GM21423 (cell line): ENCODE measurements around the gene FOXA1.

Experiments used
- ATAC-seq: cut with Tn5 transposase; IDR thresholded peaks from one replicate; pipeline ENCODE4 v1.9.1; 2021; ENCODE audit warnings: mild to moderate bottlenecking, moderate library complexity; ENCODE audit not compliant: unreplicated experiment

Gene FOXA1

GRCh38 chr14:37594971-37595808 is at the start of gene FOXA1, which contains the start of gene TTC6:
TSS of gene FOXA1 (minus strand) at chr14:37595249. CDS start at chr14:37594972, 277 bp downstream.
TSS of gene TTC6 (plus strand) at chr14:37595629. CDS start at chr14:37622065, 26,436 bp downstream.
- no peak for ATAC-seq

- ATAC-seq: no peak
These were observed 48.7 kb upstream of the FOXA1 start for GRCh38 chr14:37643701-37644100.

DNA sequence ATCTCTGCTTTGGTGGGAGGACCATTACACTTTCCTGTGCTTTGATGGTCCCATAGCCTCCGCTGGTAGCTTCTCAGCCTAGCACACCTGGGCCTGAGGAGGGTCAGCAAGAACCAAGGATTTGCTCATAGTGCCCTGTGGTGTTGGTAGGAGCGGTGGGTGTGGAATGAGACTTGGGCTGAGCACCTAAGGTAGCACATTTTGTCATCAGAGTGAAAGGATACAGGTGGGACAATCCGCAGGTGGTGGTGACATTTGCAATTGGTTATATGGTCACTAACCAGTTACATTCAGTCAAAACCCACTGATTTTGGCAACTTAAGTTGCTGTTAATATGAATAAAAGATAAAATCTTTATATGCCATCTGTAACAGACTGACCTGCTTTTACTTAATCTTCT is 47.1 kb upstream of the FOXA1 start:
- no peak for ATAC-seq

GRCh38 chr14:37641117-37641516 is 46.1 kb upstream of the FOXA1 start:
- ATAC-seq: no peak

DNA sequence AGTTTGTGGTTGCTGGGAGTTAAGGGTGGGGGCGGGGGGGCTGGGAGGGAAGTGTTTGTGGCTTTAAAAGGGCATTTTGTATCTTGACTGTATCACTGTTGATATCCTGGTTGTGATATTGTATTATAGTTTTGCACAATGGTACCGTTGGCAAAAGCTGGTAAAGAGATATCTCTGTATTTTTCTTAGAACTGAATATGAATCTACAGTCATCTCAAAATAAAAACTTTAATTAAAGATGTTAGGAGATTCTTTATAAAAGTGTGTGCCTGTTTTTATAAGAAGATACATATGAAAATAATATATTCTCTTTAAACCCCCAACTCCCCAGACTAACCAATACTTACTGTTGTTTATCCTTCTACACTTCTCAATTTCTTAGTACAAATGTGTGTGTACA is 43.5 kb upstream of the FOXA1 start:
- no peak for ATAC-seq

GRCh38 chr14:37637341-37637740 is 42.3 kb upstream of the FOXA1 start:
- ATAC-seq: no peak

DNA sequence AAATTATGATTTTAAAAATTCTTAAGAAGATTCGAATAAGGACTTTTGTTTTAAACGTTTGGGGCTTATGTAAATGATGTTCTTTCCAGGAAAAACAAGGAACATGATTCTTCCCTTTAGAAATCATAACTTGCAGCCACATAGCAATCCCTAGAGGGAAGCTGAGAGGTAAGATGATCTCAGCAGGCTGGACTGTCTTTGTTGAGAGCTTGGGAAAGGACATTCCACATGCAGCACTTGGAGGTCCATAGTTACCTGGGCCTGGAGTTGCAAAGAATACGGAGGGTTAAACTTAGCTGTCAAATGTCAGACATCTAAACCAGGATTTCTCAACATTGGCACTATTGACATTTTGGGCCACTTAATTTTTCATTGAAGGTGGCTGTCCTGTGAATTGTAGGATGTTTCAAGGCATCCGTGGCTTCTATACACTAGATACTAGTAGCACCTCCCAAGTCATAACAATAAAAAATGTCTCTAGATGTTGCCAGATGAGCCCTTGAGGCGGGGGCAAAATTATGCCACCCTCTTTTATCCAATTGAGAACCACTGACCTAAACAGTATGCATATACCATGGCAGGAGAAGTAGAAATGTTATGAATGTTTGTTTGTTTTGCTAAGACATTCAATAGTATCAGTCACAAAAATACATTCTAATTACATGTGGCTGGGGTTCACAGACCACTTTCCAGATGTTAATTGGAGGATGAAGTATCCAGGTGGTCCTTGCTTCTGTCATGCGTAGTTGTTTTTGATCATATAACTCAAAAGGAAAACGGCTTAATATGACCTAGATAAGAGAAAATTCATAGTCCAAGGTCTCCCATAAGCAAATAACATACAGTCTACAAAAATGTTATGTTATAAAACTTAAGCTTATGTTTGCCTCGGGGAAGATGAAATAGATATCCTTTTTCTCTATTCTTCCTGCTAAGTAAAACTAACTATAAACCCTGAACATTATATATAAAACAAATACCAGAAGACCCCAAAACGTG is 30.8 kb upstream of the FOXA1 start:
- ATAC-seq: no peak

GRCh38 chr14:37623971-37624370 is 28.9 kb upstream of the FOXA1 start:
- no peak for ATAC-seq

DNA sequence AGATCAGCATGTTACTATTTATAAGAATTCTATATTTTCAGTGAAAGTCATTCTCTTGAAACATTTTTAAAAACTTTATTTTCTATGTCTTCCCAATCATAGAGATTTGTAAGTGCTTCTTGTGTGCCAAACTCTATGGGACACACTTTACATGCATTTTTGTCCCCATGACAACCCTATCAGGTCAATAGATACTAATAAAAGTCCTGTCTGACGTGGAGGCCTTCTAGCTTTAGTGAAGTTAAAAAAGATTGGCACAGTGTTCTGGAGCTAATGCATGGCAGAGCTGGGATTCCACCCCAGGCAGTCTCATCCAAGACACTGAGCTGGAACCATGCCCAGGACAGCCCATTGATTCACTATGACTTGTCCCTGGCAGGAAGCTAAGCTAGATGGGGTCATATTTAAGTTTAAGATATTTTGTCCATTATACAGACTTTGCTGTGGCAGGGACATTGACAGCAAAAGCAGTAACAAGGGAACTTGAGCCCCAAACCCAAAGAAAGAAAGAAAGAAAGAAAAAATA is 28.4 kb upstream of the FOXA1 start:
- no peak for ATAC-seq

DNA sequence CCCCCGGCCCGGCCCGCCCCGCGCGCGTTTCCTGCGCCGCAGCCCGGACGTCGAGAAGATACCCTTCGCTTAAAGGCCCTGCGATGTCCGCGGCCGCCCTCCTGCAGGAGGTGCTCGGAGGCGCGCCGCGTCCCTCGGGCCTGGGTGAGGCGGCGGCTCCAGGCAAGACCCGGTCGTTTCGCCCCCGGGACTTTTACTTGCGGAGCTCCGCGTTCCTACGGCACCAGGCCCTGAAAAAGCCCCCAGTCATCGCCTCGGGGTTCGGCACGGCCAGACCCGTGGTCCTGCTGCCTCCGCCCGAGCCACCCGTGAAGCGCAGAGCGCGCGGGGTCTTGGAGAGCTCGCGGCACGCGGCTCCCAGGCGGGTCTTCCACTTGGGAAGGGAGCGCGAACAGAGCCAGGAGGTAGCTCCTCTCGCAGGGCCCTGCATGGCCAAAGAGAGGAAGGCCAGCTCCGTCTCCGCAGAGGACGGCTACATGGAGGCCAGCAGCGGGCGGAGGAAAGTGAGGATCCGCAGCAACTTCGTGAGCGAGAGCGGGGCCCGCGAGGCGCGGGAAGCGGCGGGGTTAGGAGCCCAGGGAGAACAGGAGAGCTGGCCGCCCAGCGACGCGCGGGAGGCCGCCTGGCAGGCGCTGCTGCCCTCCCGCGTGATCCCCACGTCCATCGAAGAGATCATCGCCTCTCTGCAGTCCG is 27.3 kb upstream of the FOXA1 start:
- ATAC-seq: no peak

DNA sequence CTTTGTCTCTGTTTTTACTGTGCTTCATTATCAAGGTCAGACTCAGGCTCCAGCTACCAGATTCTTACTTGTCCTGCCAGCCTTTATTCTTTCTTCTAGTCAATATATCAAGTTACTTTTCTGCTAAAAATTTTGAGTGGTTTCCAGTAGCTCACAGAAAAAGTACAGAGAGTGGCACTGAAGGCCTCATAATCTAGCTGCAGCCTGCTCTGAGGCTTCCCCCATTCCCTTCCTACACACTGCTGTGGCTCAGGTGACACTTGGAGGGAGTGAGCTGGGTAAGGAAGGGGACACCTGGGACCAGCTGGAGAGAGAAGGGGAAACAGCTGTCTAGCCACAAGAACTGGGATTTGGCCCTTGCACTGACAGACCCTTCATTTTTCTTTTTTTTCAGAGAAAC is 25.8 kb upstream of the FOXA1 start:
- no peak for ATAC-seq

DNA sequence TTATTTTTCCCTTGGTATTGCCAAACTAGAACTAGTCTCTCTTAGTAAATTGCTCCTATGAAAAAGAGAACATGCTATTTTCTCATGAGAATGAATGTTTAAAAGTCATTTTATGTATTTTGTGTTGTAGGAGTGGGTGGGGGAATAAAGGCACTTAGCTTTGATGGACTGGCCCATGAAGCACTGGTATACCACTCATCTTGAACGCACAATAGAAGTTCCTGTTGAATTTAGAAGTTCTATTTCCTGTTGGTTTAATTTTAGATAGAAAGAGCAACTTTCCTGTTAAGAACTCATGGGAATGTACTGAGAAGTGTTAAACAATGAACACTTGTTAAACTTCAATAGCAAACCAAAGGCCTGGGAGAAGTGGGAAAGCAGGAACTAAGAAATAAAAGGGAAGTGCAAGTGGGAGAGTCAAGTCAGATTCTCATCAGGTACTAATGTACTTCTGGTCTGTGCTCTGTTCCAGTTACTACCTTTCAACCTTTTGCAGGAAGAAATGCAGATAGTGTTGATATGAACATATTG is 23.5 kb upstream of the FOXA1 start:
- ATAC-seq: no peak

- ATAC-seq: no peak
These were observed 22.9 kb upstream of the FOXA1 start for GRCh38 chr14:37617864-37618365.

DNA sequence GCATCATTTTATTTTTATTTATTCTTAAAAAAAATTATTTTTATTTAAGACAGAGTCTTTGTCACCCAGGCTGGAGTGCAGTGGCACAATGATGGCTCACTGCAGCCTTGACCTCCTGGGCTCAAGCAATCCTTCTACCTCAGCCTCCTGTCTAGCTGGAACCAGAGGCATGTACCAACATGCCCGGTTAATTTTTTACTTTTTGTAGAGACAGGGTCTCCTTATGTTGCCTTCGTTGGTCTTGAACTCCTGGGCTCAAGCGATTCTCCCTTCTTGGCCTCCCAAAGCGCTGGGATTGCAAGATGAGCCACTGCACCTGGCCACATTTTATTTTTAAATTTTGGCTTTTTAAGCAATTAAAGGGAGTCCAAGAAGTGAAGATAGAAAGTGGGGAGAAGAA is 21.8 kb upstream of the FOXA1 start:
- no peak for ATAC-seq

DNA sequence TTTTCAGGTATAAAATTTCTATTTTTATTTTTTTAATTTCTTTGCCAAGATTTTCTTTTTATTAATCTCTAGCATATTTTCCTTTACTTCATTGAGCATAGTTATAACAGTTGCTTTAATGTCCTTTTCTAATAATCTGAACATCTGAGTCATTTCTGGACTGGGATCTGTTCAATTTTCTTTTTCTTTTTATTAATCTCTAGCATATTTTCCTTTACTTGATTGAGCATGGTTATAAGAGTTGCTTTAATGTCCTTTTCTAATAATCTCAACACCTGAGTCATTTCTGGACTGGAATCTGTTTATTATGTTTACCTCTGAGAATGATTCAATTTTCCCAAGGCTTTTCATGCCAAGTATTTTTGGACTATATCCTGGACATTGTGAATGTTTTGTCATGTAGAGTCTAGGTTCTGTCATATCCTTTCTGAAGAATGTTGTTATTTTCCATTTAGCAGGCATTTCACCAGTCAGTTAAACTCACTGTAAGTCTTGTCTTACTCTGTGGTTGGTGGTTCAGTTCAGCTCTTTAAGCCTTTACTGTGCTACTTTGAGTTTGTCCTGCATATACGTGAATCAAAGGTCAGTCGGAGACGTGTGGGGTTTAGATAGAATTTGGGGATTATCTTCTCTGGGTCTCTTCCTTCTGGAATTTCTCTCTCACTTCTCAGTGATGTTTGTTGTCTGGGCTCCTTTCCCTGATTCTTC is 20.7 kb upstream of the FOXA1 start:
- no peak for ATAC-seq

- no peak for ATAC-seq
These were observed 16.0 kb upstream of the FOXA1 start for GRCh38 chr14:37610945-37611523.

DNA sequence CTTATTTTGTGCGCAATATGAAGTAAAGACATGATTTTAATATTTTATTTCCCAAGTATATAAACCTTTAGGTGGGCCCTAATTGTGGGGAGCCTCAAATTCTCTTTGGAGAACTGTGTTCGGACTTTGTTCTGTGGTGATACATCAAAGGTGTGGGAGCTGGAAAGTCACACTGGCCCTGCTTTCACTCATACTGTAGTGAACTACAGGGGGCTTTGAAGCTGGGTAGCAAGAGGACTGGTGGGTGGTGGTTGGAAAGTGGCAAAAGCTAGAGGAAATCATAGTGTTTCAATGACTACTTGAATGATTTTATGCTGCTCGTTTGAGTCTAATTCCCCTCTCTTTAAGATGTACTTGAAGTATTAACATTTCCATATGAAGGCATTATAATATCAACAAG is 13.6 kb upstream of the FOXA1 start:
- no peak for ATAC-seq

- no peak for ATAC-seq
These were observed 11.6 kb upstream of the FOXA1 start for GRCh38 chr14:37606678-37607077.

DNA sequence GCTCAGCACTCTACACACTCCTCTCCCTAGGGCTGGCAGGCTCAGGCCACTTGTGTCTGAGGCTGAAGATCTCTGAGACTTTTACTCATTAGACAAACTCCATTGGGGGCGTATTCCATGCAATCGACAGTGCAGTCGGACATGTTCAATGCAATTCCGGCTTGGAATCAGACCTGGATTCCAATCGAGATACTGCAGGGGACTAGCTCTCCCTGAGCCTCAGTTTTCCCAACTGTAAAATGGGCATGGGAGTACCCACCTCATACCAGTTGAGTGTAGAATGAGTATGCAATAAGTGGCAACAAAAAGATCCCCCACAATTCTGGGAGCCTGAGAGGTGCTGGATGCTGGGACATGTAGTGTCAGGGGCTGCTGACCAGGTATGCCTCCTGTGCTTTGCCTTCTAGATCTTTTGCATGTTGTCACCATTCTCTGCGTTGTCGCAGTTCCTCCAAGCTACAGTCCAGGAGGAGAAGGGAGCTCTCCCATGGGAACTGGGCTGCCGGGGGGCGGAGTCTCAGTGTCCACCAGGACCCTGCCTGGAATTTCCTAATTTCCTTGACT is 8.7 kb upstream of the FOXA1 start:
- ATAC-seq: no peak
